Psoas muscle (tissue), 8 donors: Measurements from ENCODE around the gene GJB6. TPM values are rescaled to one million over a fixed set of nuclear protein-coding genes. Genes with fewer than 3 reads are reported as not detected.
"Not testable (repeated sequence)": the region's sequence is repeated elsewhere in the genome, so short reads cannot be mapped to it uniquely, and the experiment has no call there.

Experiments used
- ATAC-seq, 4 donors: fragments of 200-7000 bp; cut with Tn5 transposase; one replicate each; pipeline ENCODE4 v1.9.1; 2020; ENCODE audit warnings: moderate library complexity in 3 of 4, mild to moderate bottlenecking in 2 of 4
- DNase-seq, 2 donors: peaks; one replicate each; pipeline ENCODE4 v3.0.0-alpha.2; 2020
- H3K27ac ChIP-seq: fragments of 200-600 bp; one replicate; pipeline ENCODE4 v1.8.0; 2022
- H3K27me3 ChIP-seq, 3 donors: fragments of 200-600 bp in 1 of 3; one replicate each; pipeline versions ENCODE4 v1.6.1 to v1.8.0; 2013 to 2022; ENCODE audit warnings: low read length in 2 of 3, mild to moderate bottlenecking in 2 of 3, moderate library complexity in 1 of 3; ENCODE audit not compliant: insufficient read depth in 3 of 3
- H3K36me3 ChIP-seq, 2 donors: fragments of 200-600 bp in 1 of 2; one replicate each; pipeline versions ENCODE4 v1.6.1 to v1.8.0; 2013 to 2022; ENCODE audit warnings: low read depth in 1 of 2, mild to moderate bottlenecking in 1 of 2, moderate library complexity in 1 of 2; ENCODE audit not compliant: insufficient read depth in 1 of 2
- H3K4me1 ChIP-seq: fragments of 200-600 bp; one replicate; pipeline ENCODE4 v1.8.0; 2022
- H3K4me3 ChIP-seq: fragments of 200-600 bp; one replicate; pipeline ENCODE4 v1.8.0; 2022; ENCODE audit warnings: mild to moderate bottlenecking
- H3K9me3 ChIP-seq: fragments of 200-600 bp; one replicate; pipeline ENCODE4 v1.8.0; 2022
- WGBS, 3 donors: extraction: QIAGEN DNeasy Blood & Tissue Kit; methylation state at CpG; one replicate each; pipeline versions ENCODE4 v1.1.6 to v1.1.7; 2013; 5-methylcytosine and 5-hydroxymethylcytosine counted together
- intact Hi-C, 2 donors: fragments of 100-400 bp; cut with DNase I; formaldehyde crosslinking; loops; one replicate each; pipeline versions ENCODE4 v1.11.0 to v1.14.2; 2022
- long read RNA-seq, 2 donors: library from polyadenylated mRNA; unstranded; transcript quantifications; one replicate each; pipeline ENCODE4 v2.0.0, GENCODE V29; 2021
- polyA plus RNA-seq, 3 donors: library from polyadenylated mRNA; stranded (reverse); fragments of 200-250 nt; gene quantifications; one replicate each; pipeline ENCODE4 v1.2.3, GENCODE V29; 2013
- total RNA-seq, 4 donors: library from RNA; stranded (reverse); fragmentation: NEBNext Ultra II Directional in 2 of 4; extraction: Animal tissue kit (Norgen Biotek cat#: 25700) in 2 of 4; gene quantifications; one replicate each; pipeline versions ENCODE4 v1.2.1 to v1.2.4, GENCODE V29; 2021 to 2023
- TF ChIP-seq, protein P1 (sequence below): fragments of 200-600 bp; IDR thresholded peaks from one replicate; pipeline ENCODE4 v1.8.0; 2022; ENCODE audit warnings: antibody characterized with exemption
- donor health status: healthy with polysubstance abuse.
- donor health status: DM: no; HTN: no; CAD: no; lungs with moderate emphysema.
- donor health status: Bipolar disorder and iron deficiency.
- donor health status: healthy.
- donor health status: DM: yes; HTN: yes; CAD: no.
- donor health status: DM: no; HTN: no; CAD: no.
- donor health status: DM: no; HTN: no; CAD: no.
- donor health status: DM: yes; HTN: yes; CAD: no.

The GJB6 gene
- total RNA-seq (not detected), polyA plus RNA-seq (under 1 TPM in 1 of 3 donors, not detected in 2; 0.03 TPM)
- long read RNA-seq, donor 1: 0 reads
- long read RNA-seq, donor 2: 0 reads

DNA sequence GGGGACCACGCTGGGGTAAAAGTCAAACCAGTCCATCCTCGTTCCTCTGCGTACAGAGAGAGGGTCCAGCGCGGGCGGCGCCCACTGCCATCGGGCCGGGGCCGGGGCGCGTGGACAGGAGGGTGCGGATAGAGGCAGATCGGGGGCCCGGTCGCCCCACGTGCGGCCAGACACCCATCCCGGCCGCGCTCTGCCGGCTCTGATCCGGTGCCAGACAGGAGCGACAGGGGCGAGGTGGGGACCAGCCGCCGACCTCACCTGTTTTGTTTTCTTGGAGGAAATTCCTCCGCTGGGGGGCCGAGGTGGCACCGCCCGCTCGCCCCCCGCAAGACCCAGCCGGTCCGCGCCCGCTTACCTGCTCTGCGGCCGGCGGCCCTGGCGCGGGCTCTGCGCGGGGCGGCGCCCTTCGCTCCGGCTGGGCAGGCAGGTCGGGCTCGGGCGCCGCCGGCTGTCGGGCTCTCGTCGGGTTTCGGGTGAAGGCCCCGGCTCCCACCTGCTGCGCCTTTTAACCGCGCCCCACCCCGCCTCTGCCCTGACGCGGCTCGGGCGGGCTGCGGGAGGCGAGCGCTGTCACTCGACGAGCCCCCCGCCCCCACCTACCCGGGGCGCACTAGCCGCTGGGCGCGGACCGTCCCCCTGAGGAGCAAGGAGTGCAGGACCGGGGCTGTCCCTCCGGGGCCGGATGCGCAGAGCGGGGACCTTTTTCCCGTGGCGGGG is at the start of gene GJB6:
TSS of gene GJB6 (minus strand) at position 481 of the 717 bp plus-strand sequence. CDS start 8,839 bp downstream, outside the sequence.
- DNase-seq (no peak), ATAC-seq (peak in 1 of 4 donors; percentile 16)

DNA sequence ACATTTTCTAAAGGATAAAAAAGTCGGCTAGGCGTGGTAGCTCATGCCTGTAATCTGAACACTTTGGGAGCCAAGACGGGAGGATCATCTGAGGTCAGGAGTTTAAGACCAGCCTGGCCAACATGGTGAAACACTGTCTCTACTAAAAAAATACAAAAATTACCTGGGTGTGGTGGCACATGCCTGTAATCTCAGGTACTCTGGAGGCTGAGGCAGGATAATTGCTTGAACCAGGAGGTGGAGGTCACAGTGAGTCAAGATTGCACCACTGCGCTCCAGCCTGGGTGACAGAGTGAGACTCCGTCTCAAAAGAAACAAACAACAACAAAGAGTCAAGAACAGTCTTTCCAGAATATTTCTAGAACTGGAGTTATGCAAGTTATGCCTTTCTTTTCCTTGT is 44.8 kb upstream of the GJB6 start:
- DNase-seq, intact Hi-C loops, H3K4me1 ChIP-seq, H3K27me3 ChIP-seq, ATAC-seq, H3K36me3 ChIP-seq, H3K27ac ChIP-seq, H3K4me3 ChIP-seq, H3K9me3 ChIP-seq: not testable (repeated sequence)
- WGBS, 3 donors: 64 to 70% (median 67%) methylated on average over 5 of the region's 5 CpGs

More for the DNA sequence above, at the start of gene GJB6:
- 1% methylated on average over 70 to 85 of the region's 85 CpGs for WGBS, 3 donors
- intact Hi-C loops: no loop called here
- H3K27me3 ChIP-seq: peaks cover 4 to 51% (median 13%) of the 10 kb centered on the region in 3 donors
- TF ChIP-seq, protein P1, sequence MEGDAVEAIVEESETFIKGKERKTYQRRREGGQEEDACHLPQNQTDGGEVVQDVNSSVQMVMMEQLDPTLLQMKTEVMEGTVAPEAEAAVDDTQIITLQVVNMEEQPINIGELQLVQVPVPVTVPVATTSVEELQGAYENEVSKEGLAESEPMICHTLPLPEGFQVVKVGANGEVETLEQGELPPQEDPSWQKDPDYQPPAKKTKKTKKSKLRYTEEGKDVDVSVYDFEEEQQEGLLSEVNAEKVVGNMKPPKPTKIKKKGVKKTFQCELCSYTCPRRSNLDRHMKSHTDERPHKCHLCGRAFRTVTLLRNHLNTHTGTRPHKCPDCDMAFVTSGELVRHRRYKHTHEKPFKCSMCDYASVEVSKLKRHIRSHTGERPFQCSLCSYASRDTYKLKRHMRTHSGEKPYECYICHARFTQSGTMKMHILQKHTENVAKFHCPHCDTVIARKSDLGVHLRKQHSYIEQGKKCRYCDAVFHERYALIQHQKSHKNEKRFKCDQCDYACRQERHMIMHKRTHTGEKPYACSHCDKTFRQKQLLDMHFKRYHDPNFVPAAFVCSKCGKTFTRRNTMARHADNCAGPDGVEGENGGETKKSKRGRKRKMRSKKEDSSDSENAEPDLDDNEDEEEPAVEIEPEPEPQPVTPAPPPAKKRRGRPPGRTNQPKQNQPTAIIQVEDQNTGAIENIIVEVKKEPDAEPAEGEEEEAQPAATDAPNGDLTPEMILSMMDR: no peak
- H3K36me3 ChIP-seq: no peaks in the 10 kb centered on the region
- H3K4me3 ChIP-seq: peak within 1 kb of the TSS; percentile 53
- no peaks in the 10 kb centered on the region for H3K4me1 ChIP-seq
- no peak within 1 kb of the TSS for H3K27ac ChIP-seq
- no peaks in the 10 kb centered on the region for H3K9me3 ChIP-seq

DNA sequence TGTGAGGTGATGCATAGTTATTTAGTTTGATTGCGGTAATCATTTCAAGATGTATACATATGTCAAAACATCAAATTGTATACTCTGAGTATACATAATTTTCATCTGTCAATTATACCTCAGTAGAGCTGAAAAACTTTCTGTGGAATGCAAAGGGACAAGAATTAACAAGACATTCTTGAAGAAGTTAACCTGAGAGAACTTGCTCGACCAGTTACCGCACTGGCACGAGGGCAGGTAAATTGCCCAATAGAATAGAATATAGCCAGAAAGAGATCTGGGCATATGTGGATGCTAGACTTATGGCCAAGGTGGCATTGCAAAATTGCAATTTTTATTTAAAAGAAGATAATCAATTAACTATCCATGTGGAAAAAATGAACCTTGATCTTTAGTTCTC is 42.3 kb upstream of the GJB6 start:
- H3K27me3 ChIP-seq: peaks cover 0 to 4% (median 3%) of the 10 kb centered on the region in 3 donors
- DNase-seq (no peak), ATAC-seq (no peak)
- TF ChIP-seq, protein P1: no peak
- intact Hi-C loops: no loop called here
- no peaks in the 10 kb centered on the region for H3K4me1 ChIP-seq
- H3K27ac ChIP-seq: no peak overlapping the region
- 89 to 96% (median 93%) methylated on average over 4 of the region's 4 CpGs for WGBS, 3 donors
- no peak overlapping the region for H3K4me3 ChIP-seq
- H3K36me3 ChIP-seq: no peaks in the 10 kb centered on the region
- H3K9me3 ChIP-seq: no peaks in the 10 kb centered on the region

DNA sequence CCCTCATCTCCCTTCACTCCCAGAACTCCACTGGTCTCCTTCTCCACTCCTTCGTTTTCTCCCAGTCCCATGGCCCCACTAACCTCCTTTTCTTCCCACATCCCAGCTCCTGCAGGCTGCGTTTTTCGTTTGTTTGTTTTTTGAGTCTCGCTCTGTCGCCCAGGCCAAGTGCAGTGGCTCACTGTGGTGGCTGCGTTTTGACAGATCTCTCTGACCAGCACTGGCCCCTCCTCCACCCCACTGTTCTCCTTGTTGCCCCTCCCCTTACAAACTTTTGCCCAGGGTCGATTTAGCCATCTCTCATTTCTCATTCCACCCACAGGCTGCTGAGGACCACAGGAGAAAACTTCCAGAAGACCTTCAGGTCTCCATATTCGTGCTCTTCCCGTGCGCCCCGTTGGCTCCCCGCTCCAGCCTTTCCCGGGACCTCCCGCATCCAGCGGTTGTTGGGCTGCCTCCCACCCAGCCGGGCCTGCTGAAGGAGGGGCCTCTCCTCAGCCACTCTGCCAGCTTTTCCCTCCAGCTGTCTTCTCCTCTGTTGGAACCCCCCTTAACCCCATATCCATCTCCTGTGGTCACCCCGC is 40.6 kb upstream of the GJB6 start:
- Histone ChIP-seq H3K4me3 (no peak overlapping the region), H3K27me3 (peaks cover 0 to 5% (median 3%) of the 10 kb centered on the region in 3 donors), H3K4me1 (no peaks in the 10 kb centered on the region), H3K36me3 (no peaks in the 10 kb centered on the region), H3K27ac (no peak overlapping the region), H3K9me3 (no peaks in the 10 kb centered on the region)
- DNase-seq (no peak), ATAC-seq (no peak)
- 60 to 62% (median 61%) methylated on average over 17 of the region's 17 CpGs for WGBS, 3 donors
- intact Hi-C loops: no loop called here
- TF ChIP-seq, protein P1: no peak

DNA sequence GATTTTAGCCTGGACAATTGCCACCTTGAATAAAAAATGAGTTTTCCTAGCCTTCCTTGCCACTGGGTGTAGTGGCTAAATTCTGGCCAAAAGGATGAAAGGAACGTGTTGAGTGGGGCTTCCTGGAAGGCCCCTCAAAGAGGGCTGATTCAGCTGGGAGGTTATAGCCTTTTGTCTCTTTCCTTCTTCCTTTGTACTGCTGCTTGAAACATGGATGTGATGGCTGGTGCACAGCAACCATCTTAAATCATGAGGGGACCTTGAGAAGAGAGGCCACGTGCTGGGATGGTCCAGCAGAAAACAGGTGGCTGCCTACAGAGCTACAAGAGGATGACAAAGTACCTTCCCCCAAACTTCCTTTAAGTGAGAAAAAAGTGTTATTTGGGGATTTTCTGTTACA is 40.0 kb upstream of the GJB6 start:
- Histone ChIP-seq H3K4me1 (no peaks in the 10 kb centered on the region), H3K27ac (no peak overlapping the region), H3K27me3 (peaks cover 0 to 5% (median 3%) of the 10 kb centered on the region in 3 donors), H3K9me3 (no peaks in the 10 kb centered on the region), H3K36me3 (no peaks in the 10 kb centered on the region), H3K4me3 (no peak overlapping the region)
- WGBS, 3 donors: 72 to 77% (median 76%) methylated on average over 2 of the region's 2 CpGs
- ATAC-seq: no peak
- TF ChIP-seq, protein P1: no peak
- intact Hi-C loops: no loop called here
- no peak for DNase-seq
